NK-92 (cell line): Measurements from ENCODE around the gene PPID.
"Not testable (repeated sequence)": the region's sequence is repeated elsewhere in the genome, so short reads cannot be mapped to it uniquely, and the experiment has no call there.

Source experiments
- DNase-seq: peaks from one replicate; lab custom pipeline; 2025; ENCODE audit not compliant: unreplicated experiment; lab: John Stamatoyannopoulos, UW

Gene PPID

GRCh38 chr4:158669310-158669709, 53.9 kb downstream of the PPID start:
- no peak for DNase-seq

DNA sequence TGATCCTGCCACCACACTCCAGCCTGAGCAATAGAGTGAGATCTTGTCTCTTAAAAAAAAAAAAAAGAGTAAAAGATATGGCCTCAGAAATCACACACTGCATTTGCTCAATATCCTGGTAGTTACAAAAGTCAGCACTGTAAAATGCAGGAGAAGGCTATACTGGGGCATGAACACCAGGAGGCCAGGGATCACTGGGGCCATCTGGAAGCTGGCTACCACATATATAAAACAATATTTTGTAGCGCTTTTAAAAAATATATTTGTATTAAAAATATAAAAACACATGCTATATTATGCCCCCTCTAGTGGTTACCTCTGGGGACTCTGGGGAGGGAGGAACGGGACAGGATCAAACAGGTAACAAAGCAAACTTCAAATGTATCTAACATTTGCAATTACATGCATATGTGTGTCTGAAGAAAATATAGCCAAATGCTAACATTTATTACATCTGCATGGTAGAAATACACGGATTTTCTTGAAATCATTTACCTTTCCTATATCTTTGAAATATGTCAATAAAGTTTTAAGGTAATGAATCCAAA, 55.5 kb downstream of the PPID start:
- DNase-seq: no peak

- DNase-seq: no peak
These were observed 56.3 kb downstream of the PPID start for GRCh38 chr4:158666892-158667291.

GRCh38 chr4:158664806-158665205, 58.4 kb downstream of the PPID start:
- DNase-seq: no peak

DNA sequence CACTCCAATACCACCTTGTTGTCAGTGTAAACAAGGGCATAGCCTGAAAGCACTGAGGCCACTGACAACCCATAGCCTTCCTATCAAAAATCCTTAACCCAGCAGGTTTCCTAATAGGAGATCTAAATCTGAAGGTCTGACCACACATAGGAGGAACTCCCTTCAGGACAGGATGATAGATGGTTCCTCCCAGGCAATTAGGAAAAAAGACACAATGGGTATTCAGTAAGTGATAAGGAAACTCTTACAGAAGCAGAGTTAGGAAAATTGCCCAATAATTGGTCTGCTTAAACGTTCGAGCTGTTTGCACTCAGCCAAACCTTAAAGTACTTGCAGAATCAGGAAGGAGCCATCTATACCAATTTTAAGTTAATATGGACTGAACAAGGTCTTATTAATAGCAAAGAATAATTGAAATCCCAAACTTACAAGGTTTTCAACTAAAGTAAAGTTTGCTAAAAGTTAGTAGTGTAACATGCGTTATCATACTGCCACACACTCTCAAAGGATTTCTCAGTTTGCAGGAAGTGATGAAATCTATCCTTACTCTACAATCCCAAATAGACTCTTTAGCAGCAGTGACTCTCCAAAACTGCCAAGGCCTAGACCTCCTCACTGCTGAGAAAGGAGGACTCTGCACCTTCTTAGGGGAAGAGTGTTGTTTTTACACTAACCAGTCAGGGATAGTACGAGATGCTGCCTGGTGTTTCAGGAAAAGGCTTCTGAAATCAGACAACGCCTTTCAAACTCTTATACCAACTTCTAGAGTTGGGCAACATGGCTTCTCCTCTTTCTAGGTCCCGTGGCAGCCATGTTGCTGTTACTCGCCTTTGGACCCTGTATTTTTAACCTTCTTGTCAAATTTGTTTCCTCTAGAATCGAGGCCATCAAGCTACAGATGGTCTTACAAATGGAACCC, 59.2 kb downstream of the PPID start:
- DNase-seq: not testable (repeated sequence)

DNA sequence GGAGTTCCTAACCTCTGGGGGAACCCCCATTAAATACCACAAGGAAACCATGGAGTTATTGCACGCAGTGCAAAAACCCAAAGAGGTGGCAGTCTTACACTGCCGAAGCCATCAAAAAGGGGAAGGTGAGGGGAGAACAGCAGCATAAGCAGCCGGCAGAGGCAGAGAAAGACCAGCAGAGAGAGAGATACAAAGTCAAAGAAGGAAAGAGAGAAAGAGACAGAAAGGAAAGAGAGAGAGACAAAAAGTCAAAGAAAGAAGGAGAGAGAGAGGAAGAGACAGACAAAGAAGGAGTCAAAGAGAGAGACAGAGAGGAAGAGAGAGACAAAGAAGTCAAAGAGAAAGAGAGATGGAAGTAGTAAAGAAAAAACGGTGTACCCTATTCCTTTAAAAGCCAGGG, 59.9 kb downstream of the PPID start:
- not testable (repeated sequence) for DNase-seq
